Cardiac fibroblast (primary cell): ENCODE results near the gene CCDC150.
"Not testable (repeated sequence)": the region's sequence is repeated elsewhere in the genome, so short reads cannot be mapped to it uniquely, and the experiment has no call there.

ENCODE experiments used
- DNase-seq, 2 donors: peaks; one replicate each; pipeline versions ENCODE4 v3.0.0 to v3.0.0-alpha.2; 2010; ENCODE audit warnings: low read depth in 2 of 2
- H3K4me3 ChIP-seq, 2 donors: replicated peaks in 1 of 2; 1 replicate in 1 of 2; 2 replicates in 1 of 2; pipeline ENCODE4 v1.5.1; 2011; ENCODE audit warnings: low read depth in 2 of 2, low read length in 2 of 2, mild to moderate bottlenecking in 2 of 2, moderate library complexity in 1 of 2
- TF ChIP-seq, protein P1 (sequence below): IDR thresholded peaks from one replicate; pipeline ENCODE4 v1.5.1; 2011; ENCODE audit warnings: low read depth, mild to moderate bottlenecking, low read length, inconsistent platforms

Gene CCDC150

GRCh38 chr2:196660244-196660643 lies 20.7 kb downstream of the CCDC150 start:
- no peak overlapping the region for H3K4me3 ChIP-seq
- TF ChIP-seq, protein P1, sequence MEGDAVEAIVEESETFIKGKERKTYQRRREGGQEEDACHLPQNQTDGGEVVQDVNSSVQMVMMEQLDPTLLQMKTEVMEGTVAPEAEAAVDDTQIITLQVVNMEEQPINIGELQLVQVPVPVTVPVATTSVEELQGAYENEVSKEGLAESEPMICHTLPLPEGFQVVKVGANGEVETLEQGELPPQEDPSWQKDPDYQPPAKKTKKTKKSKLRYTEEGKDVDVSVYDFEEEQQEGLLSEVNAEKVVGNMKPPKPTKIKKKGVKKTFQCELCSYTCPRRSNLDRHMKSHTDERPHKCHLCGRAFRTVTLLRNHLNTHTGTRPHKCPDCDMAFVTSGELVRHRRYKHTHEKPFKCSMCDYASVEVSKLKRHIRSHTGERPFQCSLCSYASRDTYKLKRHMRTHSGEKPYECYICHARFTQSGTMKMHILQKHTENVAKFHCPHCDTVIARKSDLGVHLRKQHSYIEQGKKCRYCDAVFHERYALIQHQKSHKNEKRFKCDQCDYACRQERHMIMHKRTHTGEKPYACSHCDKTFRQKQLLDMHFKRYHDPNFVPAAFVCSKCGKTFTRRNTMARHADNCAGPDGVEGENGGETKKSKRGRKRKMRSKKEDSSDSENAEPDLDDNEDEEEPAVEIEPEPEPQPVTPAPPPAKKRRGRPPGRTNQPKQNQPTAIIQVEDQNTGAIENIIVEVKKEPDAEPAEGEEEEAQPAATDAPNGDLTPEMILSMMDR: no peak
- DNase-seq: peak; percentile 32 to 68

- DNase-seq: no peak
- no peak overlapping the region for H3K4me3 ChIP-seq
- TF ChIP-seq, protein P1: no peak
These were observed 30.8 kb downstream of the CCDC150 start for GRCh38 chr2:196670342-196670741.

DNA sequence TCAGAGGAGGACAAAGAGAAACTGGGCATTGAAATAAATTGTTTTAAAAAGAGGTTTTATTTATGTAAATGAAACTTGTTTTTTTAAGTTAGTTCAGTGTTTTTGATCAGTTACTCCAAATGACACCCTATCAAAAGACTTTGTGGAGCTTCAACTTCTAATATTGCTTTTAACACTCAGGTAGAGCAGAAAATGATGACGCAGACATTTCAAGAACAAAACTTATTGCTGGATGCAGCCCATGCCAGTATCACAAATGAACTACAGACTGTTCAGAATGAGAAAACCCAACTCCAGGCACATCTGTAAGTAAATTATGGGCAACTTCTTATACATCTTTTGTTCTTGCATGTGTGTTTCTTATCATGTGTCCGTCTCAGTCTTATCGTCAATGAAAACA lies 36.4 kb downstream of the CCDC150 start:
- TF ChIP-seq, protein P1: no peak

GRCh38 chr2:196677404-196677803 lies 37.9 kb downstream of the CCDC150 start:
- no peak overlapping the region for H3K4me3 ChIP-seq
- TF ChIP-seq, protein P1: no peak
- DNase-seq: peak; percentile 43 to 52

More for the DNA sequence above, 36.4 kb downstream of the CCDC150 start:
- no peak for DNase-seq
- no peak overlapping the region for H3K4me3 ChIP-seq

DNA sequence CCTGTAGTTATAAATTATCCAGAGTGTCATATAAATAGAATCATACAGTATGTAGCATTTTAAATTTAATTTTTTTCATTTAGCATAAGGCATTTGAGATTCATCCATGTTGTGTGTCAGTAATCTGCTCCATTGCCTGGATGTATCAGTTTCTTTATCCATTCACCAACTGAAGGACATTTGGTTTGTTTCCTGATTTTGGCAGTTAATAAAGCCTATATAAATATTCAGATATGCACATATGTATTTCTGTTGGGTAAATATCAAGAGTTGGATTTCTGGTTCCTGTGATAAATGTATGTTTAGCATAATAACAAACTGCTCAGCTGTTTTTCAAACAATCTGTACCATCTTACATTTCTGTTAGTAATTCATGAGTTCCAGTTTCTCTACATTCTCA lies 39.9 kb downstream of the CCDC150 start:
- TF ChIP-seq, protein P1: no peak
- no peak overlapping the region for H3K4me3 ChIP-seq
- DNase-seq: no peak

- no peak for DNase-seq
- no peak overlapping the region for H3K4me3 ChIP-seq
- TF ChIP-seq, protein P1: no peak
These were observed 42.0 kb downstream of the CCDC150 start for GRCh38 chr2:196681510-196681909.

- TF ChIP-seq, protein P1: no peak
- DNase-seq: no peak
- no peak overlapping the region for H3K4me3 ChIP-seq
These were observed 46.3 kb downstream of the CCDC150 start for GRCh38 chr2:196685792-196686191.

GRCh38 chr2:196686737-196687136 lies 47.2 kb downstream of the CCDC150 start:
- H3K4me3 ChIP-seq, DNase-seq: not testable (repeated sequence)
